ENCODE measurements around the gene WLS.

Gene WLS

DNA sequence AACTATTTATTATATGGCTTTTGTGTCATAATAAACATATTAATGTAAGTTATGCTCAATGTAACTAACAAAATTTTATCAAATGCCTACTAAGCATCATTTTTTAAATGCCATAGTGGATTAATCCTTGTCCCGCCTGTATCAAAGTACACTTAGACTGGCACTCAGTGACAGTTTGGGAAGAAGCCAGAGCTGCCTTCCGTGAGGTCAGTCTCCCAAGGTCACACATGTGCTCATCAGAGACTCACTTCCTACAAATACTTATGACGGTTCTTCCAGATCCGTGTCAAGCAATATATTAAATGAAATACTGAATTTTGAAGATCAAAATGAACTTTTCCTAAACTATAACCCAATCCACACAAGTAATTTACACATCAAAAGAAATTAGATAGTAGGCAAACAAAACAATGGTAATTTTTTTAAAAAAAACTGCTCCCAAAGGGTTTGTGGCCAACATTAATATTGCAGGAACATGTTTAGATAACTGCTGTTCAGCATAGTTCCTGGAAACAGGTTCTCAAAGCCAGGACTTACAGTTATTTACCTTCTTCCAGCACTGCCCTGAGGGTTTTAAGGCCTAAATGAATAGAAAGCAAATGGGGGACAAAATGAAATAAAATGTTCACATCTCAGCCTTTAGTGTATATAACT, 27.2 kb downstream of the WLS start:
- H3K4me3 ChIP-seq (ENCODE audit: low read depth, low read length): no peak overlapping the region
- DNase-seq (ENCODE audit: low read depth): no peak

DNA sequence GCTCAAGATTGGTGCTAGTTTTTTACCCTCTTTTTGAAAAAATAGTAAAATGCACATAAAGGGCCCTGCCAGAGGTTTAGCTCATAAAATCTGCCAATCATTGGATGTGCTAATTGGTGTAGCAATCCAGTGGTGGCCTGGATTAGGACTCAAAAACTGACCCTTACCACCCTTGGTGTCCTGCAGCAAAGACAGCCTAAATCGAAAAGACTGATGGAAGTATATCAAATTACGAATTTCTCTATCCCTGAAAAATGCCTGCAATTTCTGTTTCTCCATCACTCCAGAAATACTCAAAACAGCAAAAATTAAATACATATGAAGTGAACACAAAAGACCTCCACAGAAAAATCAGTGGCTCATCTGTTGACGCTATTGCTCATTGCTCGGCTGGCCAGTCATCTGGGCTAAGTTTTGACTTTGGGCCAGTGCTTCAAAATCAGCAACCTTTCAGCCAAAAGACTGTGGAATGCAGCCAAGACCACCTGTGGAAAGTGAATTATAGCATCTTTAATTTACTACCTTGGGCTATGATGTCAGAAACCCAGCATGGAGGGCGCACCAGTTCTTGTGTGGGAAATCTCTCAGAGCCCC, 30.0 kb downstream of the WLS start:
- no peak overlapping the region for H3K4me3 ChIP-seq (ENCODE audit: low read depth, low read length)
- no peak for DNase-seq (ENCODE audit: low read depth)

DNA sequence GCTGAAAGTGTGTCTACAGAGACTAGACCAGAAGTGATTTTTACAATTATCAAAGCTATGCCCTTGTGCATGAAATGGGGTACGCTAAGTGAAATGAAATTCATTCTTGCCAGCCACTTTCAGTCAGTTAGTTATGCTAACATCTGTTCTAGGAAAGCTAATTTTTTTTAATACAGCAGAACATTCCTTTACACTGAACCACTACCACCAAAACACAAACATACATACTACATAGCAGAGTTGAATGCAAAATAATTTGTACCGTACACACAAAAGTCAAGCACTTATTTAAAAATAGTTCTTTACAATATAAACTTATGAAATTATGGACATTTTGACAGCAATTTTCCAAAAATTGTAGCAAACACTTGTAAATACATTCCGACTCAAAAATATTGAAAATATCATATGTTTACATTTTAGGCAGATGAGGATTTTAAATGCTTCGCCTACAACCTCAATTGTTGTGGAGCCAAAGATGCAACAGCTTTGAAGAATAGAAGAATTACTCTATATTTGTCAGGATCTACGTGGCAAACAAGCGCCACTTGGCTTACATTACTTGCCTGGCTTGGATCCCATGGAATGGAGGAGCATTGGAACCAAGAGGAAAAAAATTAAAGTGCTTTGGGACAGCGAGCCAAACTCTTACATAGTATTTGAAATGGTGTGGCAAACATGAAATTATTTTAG, 30.6 kb downstream of the WLS start:
- H3K4me3 ChIP-seq (ENCODE audit: low read depth, low read length): no peak overlapping the region
- DNase-seq (ENCODE audit: low read depth): no peak

DNA sequence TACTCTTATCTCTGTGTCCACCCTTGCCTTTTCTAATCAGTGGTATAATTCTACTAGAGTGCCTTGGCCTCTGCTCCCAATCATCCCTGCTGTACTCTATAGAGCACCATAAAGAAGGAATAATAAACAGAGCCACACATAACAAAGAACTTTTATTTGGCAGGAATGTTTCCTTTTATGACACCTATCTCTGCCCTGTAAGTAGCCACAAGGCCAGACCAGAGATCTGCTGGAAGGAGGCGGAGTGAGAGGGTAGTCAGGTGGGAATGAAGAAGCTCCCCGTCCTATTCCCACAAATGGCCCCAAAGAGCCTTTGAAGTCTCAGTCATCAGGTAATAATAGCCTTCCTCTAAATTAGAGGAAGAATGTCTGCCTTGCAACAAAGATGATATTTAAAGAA, 32.7 kb downstream of the WLS start:
- H3K4me3 ChIP-seq (ENCODE audit: low read depth, low read length): no peak overlapping the region
- DNase-seq (ENCODE audit: low read depth): no peak

DNA sequence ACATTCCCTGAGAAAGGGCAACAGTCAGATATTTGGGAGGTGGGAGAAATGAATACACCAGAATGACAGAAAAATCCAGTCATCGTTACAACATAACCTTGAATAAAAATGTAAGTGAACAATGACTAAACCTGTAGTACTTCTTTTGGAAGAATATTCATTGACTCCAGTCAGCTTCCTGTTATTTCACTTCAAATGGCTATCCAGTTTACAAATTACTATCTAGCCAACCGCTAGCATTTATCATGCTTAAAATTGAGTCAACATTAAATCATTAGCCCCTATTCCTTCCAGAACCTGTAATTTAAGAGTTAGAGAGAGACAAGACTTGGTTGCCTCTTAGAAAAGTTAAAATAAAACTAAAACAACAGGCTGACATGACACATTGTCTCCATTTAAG, 33.6 kb downstream of the WLS start:
- H3K4me3 ChIP-seq (ENCODE audit: low read depth, low read length): no peak overlapping the region
- no peak for DNase-seq (ENCODE audit: low read depth)

DNA sequence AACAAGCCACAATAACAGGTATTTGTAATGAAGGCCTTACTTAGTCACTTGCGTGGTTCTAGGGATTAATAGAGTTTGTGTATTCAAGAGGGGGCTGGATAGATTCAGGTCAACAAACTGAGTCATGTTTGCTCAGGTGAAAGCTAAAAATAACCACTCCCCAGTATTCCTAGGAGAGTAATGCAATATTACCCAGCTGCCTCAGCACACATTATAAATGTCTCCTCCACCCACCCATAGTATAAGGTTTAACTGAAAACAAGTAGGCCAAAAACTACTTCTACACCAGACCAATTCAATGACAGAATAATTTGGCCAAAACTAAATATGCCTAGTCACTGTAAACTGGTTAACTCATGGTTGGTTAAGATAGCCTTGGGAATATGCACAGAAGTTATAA, 34.4 kb downstream of the WLS start:
- H3K4me3 ChIP-seq (ENCODE audit: low read depth, low read length): no peak overlapping the region
- no peak for DNase-seq (ENCODE audit: low read depth)

DNA sequence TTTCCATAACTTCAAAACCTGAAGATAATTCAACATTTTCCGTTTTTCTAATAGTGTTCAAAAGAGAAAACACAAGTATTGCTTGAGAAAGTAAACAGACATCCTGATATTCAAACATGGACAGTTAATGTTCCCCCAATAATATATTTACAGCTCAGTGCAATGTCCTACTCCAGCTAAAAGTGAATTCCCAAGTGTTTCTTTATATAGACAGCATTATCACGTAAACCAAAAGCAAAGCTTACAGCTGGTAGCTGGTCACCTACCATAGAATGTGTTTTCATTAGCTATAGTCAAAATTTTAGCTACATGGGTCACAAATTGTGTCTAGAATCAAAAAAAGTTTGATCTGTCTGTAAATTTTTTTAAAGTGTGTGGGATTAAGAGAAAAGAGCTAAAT, 34.9 kb downstream of the WLS start:
- DNase-seq (ENCODE audit: low read depth): no peak
- H3K4me3 ChIP-seq (ENCODE audit: low read depth, low read length): no peak overlapping the region

DNA sequence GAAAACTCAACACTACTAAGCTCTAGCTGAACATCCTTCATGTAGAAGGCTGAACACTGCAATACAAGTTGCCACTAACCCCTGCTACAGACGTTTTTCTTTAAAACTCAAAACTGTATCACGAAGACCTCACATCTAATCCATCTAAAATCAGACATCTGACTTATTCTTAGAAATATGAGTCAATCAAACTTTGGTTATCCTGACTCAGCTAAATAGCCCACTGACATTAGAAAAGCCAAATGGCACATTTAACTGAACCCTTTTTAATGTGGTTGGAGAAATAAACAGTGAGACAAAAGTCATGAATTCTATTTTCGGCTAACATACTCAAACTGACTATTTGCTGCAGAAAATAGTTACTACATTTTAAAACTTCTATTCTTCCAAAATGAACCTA, 35.6 kb downstream of the WLS start:
- DNase-seq (ENCODE audit: low read depth): no peak
- H3K4me3 ChIP-seq (ENCODE audit: low read depth, low read length): no peak overlapping the region

DNA sequence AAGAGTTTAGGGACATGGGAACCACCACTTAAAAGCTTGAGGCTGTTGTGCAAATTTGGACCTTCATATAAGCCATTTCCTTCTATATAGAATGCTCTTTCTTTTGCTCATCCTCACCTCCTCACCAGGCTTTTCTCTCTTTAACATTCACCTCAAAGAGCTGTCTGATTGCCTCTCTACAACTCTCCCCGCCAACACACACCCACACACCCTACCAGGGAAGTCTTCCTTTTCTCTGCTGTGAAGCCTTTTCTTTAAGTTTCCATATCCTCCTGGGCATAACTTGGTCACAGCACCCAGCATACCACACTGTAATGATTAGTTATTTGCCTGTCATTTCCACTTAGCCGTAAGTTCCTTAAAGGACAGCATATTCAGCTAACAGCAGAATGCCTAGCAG, 40.6 kb downstream of the WLS start:
- no peak overlapping the region for H3K4me3 ChIP-seq (ENCODE audit: low read depth, low read length)
- no peak for DNase-seq (ENCODE audit: low read depth)

DNA sequence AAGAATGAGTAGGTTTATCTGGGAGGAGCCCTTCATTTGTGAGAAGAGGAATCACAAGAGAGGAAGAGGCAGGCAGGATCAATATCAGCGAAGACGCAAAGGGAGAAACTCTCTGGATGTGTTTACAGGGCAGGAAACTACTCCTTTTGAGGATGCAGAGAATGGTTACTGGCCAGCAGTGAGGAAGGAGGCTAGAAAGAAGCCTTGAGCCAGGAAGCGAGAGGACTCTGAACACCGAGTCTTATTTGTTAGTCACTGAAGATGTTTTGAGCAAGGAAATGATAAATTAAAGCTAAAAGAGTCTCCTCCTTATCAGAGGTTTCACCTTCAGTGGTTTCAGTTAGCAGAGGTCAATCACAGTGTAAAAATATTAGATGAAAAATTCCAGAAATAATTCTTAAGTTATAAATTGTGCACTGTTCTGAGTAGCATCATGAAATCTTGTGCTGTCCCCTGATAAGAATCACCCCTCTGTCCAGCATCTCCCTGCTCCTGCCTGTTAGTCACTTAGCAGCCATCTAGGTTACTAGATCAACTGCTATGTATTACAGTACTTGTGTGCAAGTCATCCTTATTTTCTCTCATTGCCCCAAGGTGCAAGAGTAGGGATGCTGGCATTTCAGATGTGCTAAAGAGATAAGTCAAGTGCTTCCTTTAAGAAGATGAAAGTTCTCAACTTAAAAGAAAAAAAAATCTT, 43.5 kb downstream of the WLS start:
- DNase-seq (ENCODE audit: low read depth): no peak

DNA sequence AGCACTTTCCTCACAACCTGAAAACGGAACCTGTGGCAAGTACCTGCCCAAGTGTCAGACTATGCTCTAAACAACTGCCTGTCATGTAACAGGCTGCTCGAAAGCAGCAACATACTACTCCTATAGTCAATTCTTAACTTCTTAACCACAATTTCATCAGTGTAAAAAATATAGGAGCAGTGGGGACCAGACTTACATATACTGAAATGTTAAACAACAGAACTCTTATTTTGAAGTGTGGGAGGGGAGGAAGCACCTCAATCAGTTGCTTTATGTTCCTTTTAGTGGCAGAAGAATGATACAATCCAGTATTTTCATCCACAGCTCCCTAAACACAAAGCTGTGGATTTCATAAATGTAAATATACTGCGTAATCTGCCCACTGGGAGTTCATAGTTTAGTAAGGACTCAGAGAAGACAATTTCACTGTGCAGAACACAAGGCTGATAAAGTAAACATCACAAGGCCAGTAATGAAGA, 44.2 kb downstream of the WLS start:
- H3K4me3 ChIP-seq (ENCODE audit: low read depth, low read length): no peak overlapping the region
- DNase-seq (ENCODE audit: low read depth): no peak

More for the DNA sequence above, 43.5 kb downstream of the WLS start:
- no peak overlapping the region for H3K4me3 ChIP-seq (ENCODE audit: low read depth, low read length)

DNA sequence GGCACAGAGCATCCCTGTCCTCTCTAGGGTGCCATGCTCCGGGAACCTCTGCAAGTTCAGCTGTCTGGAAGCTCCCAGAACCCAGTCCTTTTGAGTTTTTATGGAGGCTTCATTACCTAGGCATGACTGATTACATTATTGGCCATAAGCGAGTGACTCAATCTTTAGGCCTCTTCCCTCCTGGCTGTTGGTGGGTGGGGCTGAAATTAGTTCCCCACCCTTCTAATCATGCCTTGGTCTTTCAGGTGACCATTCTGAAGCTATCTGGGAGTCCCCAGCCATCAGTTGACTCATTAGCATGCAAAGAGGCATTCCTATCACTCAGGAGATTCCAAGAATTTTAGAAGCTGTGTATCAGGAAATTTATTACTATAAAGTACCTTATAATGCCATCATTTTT, 46.6 kb downstream of the WLS start:
- H3K4me3 ChIP-seq (ENCODE audit: low read depth, low read length): no peak overlapping the region
- DNase-seq (ENCODE audit: low read depth): no peak

DNA sequence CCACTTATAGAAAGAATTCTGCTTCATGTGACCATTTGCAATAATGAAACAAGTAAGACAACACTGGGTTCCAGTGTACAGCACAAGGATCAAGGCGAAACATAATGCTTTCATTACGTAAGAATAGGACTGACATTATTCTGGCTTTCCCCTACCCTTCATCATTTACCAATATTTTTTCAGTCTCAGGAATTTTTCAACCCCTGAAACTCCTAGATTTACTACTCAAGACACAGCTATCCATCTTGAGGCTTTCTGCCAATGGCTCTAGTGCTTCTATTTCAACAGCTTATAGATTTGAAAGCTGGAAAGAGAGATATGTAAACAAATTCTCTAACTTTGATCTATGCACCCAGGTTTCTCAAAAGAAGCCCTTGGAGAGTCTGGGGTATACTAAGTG, 48.4 kb downstream of the WLS start:
- DNase-seq (ENCODE audit: low read depth): no peak
- H3K4me3 ChIP-seq (ENCODE audit: low read depth, low read length): no peak overlapping the region

DNA sequence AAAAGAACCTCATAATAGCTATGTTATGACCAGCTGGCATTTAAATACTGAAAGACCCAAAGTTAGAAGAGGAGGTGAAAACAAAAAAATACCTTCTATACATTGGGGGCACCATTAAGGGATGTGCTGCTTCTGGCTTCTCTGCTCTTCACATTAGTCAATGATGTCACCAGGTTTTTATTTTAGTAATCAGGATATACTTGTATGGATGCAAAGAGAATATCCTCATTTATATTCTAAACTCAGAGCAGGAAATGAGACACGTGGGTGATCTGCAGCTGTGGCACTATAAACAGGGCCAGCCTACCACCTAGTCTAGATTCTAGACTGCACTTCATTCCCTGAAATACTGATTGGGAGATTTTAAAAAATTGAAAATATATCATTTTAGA, 51.2 kb downstream of the WLS start:
- DNase-seq (ENCODE audit: low read depth): no peak
- H3K4me3 ChIP-seq (ENCODE audit: low read depth, low read length): no peak overlapping the region

DNA sequence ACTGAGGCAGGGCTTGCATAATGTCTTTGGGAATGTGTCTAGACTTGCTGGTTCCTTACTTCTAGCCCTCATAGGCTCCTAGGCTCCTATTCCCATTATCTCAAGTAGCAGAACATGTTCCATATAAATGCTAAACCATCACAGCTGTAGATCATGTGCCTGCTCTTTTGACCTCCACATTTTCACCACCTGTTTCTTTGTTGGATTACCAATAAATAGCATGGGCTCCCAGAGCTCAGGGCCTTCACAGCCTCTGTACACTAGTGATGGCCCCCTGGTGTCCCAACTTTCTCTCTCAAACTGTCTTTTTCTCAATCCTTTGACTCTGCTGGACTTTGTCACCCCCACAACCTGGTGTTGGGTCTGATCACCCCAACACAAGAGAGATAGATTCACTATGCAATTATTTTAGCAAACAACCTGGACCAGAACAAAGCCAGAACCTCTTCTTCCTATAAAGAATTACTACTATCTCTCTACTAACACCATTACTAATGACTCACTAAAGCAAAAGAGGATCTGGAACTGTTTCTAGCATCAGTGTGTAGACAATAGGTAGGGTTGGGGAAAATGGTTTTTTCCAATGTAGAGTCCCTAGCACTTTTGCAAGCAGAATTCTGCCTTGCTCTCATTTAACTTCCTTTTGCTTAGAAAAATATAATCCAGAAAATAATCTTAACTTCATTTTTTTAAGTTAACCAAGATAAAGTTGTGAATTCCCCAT, 51.7 kb downstream of the WLS start:
- no peak overlapping the region for H3K4me3 ChIP-seq (ENCODE audit: low read depth, low read length)
- no peak for DNase-seq (ENCODE audit: low read depth)

DNA sequence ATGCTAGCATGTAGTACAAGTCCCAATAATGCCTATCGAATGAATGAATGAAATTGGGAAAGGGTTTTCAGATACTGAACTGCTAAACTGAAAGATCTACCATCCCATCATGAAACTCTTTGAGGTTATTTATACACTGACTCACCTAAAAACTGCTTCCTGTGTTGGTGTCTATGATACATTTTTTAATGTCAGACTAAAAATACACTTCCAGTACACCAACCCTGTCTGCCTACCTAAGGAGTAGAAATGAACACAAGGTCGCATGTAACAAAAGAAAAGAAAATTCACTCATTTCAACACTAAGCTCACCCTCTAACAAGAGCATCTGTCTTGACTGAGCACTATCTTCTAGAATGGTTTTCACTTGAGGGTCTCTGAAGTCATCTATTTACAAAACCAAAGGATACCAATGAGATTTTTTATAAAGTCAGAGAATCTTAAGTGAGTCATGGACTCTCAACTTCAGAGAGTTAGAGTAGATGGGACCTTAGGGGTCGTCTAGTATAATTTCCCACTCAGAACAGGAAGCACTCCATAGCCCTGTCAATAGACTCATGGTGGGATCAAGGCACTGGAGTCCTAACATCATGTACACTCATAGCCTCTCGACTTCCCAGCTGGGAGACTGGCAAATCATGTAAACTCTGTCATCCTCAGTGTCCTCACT, 53.4 kb downstream of the WLS start:
- no peak for DNase-seq (ENCODE audit: low read depth)

DNA sequence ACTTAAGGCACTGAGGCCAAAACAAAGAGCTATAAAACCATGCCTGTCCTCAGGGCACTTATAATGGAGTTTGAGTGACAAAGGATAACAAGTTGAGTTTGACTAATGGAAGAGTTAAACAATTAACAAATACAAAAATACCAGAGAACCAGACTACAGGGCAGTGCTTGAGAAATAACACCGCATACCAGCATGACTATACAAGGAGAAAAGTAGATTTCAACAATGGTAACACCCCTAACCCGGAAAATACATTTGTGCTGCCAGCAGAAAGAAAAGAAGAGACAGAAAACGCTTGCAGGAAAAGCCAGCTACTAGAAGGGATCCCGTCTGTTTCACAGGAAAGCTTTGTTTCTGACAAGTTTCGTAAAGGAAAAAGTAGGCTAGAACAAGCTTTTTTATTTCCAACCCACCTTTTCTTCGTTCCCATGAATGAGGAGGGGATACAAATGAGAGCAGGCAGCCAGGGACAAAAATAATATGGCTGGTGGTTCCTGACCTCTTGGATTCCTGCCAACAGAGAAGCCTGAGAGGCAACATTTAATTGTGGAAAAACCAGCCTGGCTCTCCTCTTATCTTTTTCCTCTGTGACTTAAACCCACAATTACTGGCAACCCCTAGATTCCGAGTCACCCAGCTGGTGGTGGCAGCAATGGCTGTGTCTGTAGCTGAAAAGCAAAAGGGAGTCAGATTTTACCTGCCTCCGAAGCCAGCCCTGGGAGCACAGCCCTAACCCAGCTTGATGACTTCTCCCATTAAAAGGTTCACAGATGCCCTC, 56.5 kb downstream of the WLS start:
- no peak overlapping the region for H3K4me3 ChIP-seq (ENCODE audit: low read depth, low read length)
- DNase-seq (ENCODE audit: low read depth): no peak

More for the DNA sequence above, 53.4 kb downstream of the WLS start:
- H3K4me3 ChIP-seq (ENCODE audit: low read depth, low read length): no peak overlapping the region

DNA sequence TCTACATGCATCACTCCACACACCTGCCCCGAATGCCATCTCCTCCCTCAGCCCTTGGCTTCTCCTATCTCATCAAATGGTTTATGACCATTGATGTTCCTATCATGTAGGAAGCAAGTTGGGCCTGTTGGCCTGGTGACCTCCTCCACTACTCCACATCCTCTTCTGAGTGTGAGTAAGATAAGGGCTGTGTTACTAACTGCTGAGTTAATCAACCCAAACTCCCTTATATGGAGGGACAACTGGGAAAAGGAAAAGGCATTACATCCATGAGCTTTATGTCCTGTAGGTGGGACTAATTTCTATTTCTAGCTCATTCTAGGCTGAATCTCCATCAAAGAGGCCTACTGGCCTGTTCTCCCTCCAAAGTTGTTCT, 57.6 kb downstream of the WLS start:
- no peak for DNase-seq (ENCODE audit: low read depth)
- H3K4me3 ChIP-seq (ENCODE audit: low read depth, low read length): no peak overlapping the region
